NCI-H1694 (cell line): ENCODE data around the gene TTLL13.

Experiments used
- DNase-seq: peaks from one replicate; lab custom pipeline; 2025; lab: John Stamatoyannopoulos, UW

TTLL13 gene, protein sequence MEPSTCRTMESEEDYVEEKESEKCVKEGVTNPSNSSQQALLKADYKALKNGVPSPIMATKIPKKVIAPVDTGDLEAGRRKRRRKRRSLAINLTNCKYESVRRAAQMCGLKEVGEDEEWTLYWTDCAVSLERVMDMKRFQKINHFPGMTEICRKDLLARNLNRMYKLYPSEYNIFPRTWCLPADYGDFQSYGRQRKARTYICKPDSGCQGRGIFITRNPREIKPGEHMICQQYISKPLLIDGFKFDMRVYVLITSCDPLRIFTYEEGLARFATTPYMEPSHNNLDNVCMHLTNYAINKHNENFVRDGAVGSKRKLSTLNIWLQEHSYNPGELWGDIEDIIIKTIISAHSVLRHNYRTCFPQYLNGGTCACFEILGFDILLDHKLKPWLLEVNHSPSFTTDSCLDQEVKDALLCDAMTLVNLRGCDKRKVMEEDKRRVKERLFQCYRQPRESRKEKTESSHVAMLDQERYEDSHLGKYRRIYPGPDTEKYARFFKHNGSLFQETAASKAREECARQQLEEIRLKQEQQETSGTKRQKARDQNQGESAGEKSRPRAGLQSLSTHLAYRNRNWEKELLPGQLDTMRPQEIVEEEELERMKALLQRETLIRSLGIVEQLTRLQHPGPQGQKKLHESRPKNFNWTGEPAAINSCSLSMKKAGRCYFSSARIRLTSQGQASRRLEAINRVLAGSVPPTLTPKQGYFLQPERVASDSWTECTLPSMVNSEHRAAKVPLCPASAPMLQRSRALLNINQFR

DNA sequence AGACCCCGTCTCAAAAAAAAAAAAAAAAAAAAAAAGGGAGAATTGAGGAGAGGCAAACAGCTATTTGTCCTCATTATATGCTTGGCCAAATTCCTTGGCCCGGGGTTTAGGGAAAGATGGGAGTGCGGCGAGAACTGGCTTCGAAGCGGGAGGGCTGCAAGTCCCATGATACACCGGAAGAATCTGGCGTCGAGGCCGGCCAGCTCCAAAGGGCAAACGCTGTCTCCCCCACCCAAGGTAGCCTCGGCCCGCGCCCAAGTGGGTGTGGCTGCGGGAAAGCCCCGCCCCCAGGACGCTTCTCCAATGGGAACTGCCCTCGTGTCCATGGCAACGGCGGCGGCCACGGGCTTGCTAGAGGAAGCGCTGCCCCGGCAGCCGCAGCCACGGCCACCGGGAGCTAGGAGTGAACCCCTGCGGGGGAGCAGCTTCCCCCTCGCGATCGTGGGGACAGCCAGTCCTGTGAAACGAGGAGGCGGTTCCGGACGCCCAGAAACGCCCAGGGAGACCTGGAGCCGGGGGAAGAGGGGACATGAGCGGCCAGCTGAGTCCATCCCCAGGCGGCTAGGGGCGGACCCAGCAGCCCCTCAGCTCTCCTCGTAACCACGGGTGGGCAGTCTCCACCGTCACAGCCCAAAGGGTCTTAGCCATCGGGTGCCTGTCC is at the start of gene TTLL13:
Gene TTLL13, plus strand, starts transcription at position 354 of the 661 bp plus-strand sequence. CDS start 1,075 bp downstream, outside the sequence.
- DNase-seq, result no peak

DNA sequence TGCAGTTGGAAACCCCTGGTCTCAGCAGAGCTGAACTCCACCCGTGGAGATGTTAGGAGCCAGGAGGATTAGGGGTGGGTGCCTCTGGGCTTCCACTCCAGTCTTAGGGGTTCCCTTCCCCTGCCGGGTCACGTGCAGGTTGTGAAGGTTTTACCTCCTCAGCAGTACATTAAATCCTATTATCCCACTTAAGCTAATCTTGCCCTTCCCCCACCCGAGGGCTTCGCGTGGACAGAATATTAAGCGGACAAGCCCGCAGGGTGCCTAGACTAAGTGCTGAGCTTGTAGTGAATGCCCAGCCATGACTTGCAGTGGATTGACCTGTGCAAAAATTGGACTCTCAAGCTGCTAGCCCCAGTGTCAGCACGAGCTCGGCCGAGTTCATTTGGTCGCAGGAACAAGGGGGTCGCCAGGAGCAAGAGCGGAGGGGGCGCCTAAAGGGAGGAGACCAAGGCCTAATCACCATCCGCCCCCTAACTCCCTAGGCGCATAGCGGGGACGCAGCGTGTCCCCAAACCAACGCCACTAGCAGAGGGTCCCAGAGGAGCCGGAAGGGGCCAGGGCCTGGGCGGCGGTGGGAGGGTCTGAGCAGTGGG is 48.7 kb upstream of the TTLL13 start:
- DNase-seq, result no peak

DNA sequence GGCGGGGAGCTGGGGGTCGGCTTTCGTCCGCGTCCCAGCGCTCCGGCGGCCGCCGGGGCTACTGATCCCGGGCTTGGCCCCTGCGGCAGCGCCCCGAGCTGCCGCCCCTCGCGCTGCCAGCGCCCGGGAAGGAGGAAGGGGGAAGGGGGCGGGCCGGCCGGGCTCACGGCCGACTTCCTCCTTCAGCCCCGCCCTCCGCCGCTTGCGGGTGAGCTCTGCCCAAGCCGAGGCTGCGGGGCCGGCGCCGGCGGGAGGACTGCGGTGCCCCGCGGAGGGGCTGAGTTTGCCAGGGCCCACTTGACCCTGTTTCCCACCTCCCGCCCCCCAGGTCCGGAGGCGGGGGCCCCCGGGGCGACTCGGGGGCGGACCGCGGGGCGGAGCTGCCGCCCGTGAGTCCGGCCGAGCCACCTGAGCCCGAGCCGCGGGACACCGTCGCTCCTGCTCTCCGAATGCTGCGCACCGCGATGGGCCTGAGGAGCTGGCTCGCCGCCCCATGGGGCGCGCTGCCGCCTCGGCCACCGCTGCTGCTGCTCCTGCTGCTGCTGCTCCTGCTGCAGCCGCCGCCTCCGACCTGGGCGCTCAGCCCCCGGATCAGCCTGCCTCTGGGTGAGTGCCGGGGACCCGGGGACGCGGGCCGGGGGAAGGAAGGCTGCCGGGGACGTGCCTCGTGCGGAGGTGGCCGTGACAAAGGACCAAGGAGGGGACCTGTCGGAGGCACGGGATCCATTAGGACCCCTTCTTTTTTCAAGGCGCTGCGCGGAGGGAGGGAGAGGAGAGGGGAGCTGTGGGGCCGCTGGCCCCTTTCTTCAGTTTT is 48.0 kb upstream of the TTLL13 start, which contains the start of gene SEMA4B:
Gene SEMA4B, plus strand, starts transcription at position 201 of the 814 bp plus-strand sequence. Its CDS starts 249 bp downstream, at position 450.
- no peak for DNase-seq

DNA sequence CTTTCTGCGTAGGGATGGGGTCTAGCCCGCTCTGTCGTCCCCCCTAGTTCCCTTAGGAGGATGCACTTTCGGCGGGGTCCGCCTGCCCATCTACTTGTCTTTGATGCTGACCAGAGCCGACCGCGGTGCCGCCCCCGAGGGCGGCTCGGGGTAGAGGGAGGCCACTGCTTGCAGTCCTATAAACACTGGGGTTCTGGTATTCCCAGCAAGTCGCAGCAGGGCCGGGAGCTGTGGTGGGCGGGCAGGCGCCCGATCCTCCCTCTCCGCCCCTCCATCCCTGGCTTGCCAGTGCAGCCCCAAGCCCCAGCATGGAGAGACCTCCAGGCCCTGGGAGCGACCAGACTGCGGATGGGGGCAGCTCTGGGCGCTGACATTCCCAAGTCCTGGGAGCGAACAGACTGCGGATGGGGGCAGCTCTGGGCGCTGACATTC is 47.4 kb upstream of the TTLL13 start:
- DNase-seq, result no peak

DNA sequence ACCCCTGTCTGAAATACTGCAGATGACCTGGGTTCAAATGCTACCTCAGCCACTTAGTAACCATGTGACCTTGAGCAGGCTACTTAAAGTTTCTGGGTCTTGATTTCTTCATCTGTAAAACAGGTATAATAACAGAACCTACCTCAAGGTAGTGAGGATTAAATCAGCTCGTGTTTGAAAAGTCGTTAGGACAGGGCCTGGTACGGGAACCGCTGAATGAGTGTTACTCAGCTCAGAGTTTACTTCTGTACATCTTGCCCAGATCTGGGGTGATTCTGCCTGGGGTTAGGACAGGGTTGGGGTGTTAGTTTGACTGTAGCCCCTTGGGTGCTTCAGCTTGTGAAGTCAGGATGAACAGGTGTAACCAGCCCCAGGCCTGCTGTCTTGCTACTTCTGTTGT is 46.4 kb upstream of the TTLL13 start:
- no peak for DNase-seq

DNA sequence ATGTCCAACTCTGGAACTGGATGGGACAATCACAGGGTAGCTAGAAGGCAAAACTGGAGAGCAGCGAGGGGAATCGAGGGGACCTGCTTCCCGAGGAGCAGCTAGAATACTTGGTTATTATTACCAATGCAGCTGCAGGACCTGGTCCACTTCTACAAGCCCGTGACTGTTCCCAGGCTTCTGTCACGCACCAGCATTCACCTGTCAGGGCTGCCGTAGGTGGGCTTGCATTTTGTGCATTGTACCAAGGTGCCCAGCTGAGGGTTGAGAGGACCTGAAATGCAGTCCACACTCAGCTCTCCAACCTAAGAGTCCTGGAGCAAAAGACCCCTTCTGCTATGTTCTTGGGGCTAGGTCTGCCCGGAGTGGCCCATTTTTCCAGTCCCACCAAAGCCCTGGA is 45.9 kb upstream of the TTLL13 start:
- no peak for DNase-seq

DNA sequence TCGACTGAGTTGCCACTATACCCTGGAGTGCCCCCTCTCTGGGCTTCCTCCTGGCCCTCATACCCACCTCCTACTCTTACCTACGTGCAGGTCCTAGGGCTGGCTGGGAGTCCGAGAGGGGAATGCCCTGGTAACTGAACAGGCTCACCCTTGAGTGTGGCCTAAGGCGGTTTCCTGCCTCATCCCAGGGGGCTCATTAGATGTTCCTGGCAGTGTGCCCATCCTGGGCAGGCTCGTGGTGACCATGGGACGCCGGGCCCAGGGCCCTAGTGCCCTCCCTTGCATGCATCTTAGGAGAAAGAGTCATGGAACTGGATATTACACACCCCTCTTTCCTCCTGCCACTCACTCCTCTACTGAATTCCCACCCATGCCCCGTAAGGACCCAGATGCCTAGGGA is 45.4 kb upstream of the TTLL13 start:
- DNase-seq, result no peak

DNA sequence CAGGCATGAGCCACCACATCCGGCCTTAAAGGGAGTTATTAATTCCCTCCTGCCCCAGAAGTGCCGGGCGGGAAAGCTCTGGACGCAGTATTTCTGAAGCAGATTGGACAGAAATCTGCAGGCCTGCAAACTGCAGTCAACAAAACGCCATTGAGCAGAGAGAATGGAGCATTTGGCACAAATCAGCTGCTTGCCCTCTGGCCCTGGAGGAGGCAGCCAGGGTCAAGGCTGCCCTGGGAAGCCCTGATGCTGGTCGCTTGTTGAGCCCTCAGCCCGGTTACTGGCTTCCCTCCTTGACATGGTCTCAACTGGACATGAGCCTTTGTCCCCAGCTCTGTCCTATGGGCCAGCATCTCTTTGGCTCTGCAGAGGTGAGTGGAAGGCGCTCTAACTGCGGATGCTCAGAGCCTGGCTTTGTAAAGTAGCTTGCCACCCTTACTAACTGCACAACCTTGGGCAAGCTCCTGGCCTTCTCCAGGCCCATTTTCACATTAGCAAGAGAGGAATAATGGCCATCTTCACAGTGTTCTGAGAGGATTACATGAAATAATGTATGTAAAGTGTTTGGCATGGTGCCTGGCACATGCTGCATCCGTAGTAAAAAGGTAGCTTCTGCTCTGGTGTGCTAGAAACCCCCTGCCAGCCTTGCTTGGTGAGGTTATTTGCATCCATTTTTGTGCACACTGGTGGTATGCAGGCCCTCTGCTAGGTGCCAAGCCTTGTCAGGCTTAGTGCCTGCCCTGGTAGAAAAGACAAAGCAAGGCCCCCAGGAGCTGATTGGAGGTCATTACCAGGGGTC is 44.1 kb upstream of the TTLL13 start:
- no peak for DNase-seq

DNA sequence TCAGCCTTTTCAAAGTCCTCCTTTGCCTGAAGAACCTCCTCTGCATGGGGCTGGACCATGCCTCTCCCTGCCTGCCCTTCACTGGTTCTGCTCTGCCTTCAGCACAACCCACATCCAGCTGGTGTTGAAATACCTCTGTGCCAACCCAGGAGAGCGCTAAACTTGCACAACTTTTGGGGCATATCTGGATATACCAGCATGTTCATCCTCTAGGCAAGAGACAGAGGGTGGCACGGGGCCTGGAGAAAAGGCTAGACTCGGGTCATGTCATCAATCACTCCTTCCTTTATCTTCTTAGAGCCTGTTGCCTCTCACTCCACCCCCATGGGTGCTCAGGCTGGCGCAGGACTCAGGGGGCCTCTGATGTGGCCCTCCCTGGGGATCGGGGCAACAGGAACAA is 43.5 kb upstream of the TTLL13 start:
- DNase-seq, result no peak

DNA sequence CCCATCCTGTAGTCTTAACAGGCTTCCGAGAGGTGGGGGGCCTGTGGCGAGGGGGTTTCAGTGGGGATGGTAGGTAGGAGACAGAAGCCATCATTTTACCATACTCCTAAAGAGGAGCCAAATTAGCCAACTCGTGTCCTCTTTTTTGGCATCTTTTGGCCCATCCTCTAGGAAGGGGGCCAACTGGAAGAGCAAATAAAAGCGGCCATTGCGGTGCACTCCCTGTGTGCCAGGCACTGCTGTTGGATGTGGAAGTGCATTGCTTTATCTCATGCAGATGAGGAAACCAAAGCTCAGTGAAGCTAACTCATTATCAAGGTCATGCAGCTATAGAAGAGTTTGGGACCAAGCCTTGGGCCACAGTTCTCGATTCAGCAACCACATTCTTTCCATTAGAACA is 42.1 kb upstream of the TTLL13 start:
- DNase-seq, result no peak

DNA sequence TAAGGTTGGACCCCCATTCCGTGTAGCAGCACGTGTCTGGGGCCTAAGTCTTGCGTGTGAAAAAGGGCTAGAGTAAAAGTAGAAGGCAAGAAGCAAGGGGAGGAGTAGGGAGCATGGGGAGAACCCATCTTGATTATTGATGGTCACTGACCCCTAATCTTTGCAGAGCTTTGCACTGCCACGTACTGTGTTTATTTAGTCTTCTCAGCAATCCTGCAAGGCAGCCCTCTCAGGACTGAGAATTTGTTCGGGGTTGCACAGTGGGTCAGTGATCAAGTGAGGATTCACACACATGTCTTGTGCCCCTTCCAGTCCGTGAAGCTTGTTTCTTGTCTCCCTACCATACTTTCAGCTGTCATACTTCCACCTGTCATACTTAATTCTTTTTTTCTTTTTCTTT is 41.0 kb upstream of the TTLL13 start:
- DNase-seq, result no peak

DNA sequence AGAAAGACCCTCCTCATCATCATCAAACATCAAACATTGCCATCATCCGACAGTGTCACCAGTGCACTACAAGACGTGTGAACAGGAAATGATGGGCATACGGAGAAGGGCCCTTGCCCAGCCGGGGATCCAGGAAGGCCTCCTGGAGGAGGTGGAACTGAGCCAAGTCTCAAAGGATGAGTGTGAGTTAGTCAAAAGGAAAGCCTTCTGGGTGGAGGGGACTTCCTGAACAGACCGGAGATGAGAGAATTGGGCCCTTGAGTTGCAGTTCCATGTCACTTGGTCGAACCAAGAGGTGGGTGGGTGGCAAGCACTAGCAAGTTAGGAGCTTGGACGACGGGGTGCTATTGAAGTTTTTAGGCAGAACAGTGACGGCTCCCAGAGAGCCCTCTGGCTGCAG is 39.8 kb upstream of the TTLL13 start:
- no peak for DNase-seq

DNA sequence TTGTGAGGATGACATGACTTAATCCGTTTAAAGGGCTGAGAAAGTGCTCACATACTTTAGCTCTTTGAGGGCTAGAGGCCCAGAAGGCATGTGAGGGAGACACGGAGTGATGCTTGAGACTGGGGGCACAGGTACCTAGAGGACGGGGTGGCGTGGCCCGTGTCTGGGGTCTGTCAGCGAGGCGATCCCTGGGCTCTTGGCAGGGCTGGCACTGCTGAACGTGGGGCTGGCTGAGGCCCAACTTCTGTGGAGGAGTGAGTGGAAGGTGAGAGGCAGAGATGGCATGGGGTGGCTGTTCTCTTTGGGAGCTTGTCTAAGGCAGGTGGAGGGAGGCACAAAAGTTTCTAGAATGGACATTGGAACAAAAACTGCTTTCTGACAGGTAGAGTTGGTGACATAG is 38.8 kb upstream of the TTLL13 start:
- no peak for DNase-seq

DNA sequence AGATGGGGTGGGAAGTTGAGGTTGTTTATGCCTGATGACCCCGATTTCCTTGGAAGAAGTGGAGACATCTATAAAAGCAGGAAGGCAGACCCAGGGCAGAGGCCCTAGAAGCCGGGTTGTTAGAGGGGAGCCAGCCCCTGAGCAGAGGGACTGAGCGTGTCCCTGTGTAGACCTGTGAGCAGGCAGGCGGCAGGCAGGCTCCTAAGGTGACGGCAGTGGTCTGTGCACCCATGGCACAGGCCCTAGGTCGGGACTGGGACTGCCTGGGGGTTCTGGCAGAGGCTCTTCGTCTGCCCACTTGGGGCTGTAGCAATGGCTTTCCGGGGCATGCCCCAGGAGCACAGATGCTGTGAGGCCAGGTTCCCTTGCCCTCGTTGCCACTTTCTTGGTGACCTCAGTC is 38.3 kb upstream of the TTLL13 start:
- no peak for DNase-seq

DNA sequence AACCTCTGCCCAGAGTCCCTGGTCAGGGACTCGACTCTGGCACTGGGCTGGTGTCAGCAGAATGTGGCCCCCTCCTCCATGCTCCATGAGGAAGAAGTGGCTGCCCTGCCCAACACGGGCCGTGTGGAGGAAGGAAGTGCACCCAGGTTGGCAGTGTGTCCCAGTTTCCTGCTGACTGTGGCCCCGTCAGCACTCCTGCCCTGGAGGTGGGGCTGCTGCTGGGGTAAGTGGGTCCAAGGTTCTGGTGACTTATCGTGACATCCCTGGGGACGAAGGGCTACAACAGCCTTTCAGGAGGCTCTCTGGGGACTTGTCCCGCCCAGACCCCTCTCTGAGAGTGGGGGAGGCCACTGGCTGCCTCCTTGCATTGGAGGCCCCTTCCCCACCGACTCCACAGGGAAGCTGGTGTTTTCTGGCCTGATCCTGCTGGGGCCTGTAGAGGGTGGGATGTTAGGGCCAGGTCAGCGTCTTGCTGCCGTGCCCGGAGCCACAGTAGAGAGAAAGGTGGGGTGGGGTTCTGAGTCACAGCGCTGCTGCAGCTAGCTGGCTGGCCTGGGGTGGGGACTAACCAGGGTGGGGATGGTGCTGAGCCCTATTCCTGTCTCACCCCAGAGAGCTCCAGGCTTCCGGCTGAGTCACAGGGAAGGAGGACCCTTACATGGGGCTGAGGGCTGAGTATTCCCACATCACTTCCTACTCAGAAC is 37.8 kb upstream of the TTLL13 start:
- DNase-seq, result no peak

DNA sequence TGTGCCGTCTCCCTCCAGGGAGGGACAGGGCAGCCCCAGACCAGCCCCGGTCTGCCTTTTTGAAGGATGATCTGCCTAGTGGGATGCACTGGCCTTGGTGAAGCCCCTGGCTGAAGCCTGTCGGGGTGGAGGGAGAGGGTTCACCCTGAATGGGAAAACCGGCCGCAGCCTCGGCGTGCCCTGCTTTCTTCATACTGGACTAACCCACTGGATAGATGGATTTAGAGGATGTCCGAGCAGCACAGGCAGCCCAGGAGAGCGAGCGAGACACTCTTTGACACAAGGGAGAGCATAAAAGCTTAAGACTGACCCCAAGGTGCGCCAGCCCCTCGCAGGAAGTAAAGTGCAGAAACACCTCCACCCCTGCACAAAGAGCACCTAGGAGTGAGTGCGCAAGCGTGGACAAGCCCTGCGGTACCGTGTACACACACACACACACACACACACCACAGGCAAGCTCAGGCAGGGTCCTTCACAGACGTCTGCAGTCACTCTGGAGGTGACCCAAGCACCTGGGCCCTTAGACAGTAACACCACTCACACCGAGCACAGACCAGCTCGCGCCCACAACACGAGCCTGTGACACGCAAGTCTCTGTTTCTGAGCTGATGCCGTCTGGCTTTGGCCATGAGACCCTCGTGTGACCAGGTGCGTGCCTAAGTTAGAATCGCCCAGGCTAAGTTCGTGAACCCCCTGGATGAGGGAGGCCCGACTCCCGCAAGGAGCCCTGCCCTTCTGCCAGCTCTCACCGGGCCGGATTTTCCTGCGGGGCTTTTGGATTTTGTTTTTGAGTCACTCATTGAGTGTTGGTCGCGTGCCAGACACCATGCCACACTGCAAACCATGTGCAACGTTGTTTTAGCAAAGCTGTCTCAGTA is 36.9 kb upstream of the TTLL13 start:
- no peak for DNase-seq

DNA sequence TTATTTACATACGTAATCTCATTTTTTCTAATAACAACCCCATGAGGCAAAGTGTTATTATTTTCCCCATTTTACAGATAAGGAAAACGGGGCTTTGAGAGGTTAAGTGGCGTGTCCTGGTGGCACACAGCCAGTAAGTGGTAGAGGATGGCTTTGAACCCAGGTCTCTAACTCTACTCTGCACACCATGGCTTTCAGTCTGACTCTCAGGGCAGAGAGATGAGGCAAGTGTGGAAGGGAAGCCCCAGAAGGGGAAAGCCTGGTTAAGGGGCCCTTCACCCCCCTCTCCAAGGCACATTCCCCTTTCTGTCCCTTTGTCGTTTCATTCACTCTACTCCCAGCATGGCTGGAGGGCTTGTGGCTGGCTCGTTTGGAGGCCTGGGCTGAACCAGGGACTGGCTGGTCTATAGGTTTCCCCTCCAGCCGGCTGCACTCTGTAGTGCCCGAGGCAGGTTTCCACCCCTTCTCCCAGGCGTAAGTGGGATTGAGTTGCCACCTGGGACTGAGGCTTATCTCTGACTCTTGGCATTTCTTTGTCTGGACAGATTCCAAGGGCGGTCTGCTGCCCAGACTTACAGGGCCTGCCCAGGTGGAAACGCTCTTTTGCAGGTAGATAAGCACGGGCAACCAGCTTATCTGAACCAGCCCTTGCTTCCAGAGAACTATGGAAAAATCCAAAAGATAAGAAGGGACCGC is 36.1 kb upstream of the TTLL13 start:
- DNase-seq, result no peak

DNA sequence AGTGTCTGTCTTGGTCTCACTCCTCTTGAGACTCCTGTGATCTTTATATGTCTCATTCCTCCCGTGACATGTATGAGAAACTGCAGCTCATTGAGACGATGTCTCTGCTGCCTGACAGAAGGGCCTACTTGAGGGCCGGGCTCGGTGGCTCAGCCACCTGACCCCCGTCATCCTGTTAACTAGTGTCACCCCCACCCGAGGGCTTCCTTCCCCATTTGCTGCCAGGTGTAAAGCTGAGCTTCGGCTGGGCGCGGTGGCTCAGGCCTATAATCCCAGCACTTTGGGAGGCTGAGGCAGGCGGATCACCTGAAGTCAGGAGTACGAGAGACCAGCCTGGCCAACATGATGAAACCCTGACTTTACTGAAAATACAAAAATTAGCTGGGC is 35.5 kb upstream of the TTLL13 start:
- DNase-seq, result no peak
